Calu3 (cell line): ENCODE data around the gene PYURF. TPM values are rescaled to one million over a fixed set of nuclear protein-coding genes. Genes with fewer than 3 reads are reported as not detected.

Experiments
- BruUV-seq: library from RNA; stranded (reverse); fragments of 400-500 nt; replicated peaks from 2 replicates; lab custom pipeline; 2021; lab: Mats Ljungman, UMichigan
- CTCF ChIA-PET: fragments of 300-600 bp; sonication (Branson Sonifier 250); formaldehyde crosslinking; loops from one replicate; lab custom pipeline; 2022; ENCODE audit warnings: antibody characterized with exemption; lab: Charles Lee
- DNase-seq: peaks from one replicate; pipeline ENCODE4 v3.0.0; 2022
- H3K27ac Mint-ChIP-seq: one replicate; pipeline ENCODE4 v1.8.0; 2022; ENCODE audit warnings: mixed read lengths; ENCODE audit not compliant: unreplicated experiment
- H3K27me3 Mint-ChIP-seq: one replicate; pipeline ENCODE4 v1.8.0; 2022; ENCODE audit warnings: mixed read lengths; ENCODE audit not compliant: unreplicated experiment
- H3K36me3 Mint-ChIP-seq: one replicate; pipeline ENCODE4 v1.8.0; 2022; ENCODE audit warnings: mild to moderate bottlenecking, moderate library complexity, mixed read lengths; ENCODE audit not compliant: insufficient read depth, unreplicated experiment
- H3K4me1 Mint-ChIP-seq: one replicate; pipeline ENCODE4 v1.8.0; 2022; ENCODE audit warnings: mild to moderate bottlenecking, low read depth, mixed read lengths; ENCODE audit not compliant: unreplicated experiment
- H3K4me3 Mint-ChIP-seq: one replicate; pipeline ENCODE4 v1.8.0; 2022; ENCODE audit warnings: mild to moderate bottlenecking, low read depth, moderate library complexity, mixed read lengths; ENCODE audit not compliant: unreplicated experiment
- H3K9me3 Mint-ChIP-seq: one replicate; pipeline ENCODE4 v1.8.0; 2022; ENCODE audit warnings: low read depth, mixed read lengths; ENCODE audit not compliant: unreplicated experiment
- CTCF ChIP-seq: fragments of 200-600 bp; IDR thresholded peaks from one replicate; pipeline ENCODE4 v1.8.0; 2022; ENCODE audit warnings: antibody characterized with exemption; ENCODE audit not compliant: unreplicated experiment
- intact Hi-C: fragments of 100-400 bp; cut with micrococcal nuclease; formaldehyde crosslinking; loops from one replicate; pipeline ENCODE4 v1.10.0; 2022; ENCODE audit not compliant: unreplicated experiment
- total RNA-seq: library from RNA; stranded (reverse); gene quantifications from 2 replicates; pipeline ENCODE4 v1.2.3, GENCODE V29; 2022

PYURF gene
- total RNA-seq, 1 experiment from 2014 or later = 37.9 TPM

DNA sequence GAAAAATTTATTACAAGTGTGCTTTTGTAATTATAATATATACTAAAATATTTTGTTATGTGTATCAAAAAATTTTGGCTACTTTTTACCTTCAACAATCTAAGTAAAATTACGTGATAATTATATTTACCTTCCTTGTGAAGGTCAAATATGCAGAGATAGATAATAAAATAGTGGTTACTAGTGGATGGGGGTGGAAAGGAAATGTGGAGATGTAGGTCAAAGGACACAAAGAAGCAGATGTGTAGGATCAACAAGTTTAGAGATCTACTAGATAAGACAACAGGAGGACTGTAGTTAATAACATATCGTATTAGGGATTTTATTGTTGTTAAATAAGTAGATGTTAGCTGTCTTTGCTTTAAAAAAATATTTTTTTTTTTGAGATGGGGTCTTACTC, 45.3 kb downstream of the PYURF start:
- no peaks in the 10 kb centered on the region for H3K27me3 Mint-ChIP-seq
- H3K27ac Mint-ChIP-seq = no peak overlapping the region
- no peaks in the 10 kb centered on the region for H3K4me1 Mint-ChIP-seq
- CTCF ChIA-PET = no interaction called here
- no peak overlapping the region for H3K4me3 Mint-ChIP-seq
- intact Hi-C loops = no loop called here
- H3K9me3 Mint-ChIP-seq = no peaks in the 10 kb centered on the region
- no peak for DNase-seq
- no peak for TF ChIP-seq CTCF
- no TSS peak for BruUV-seq
- H3K36me3 Mint-ChIP-seq = no peaks in the 10 kb centered on the region

GRCh38 chr4:88477229-88477860, 46.2 kb downstream of the PYURF start:
- Mint-ChIP-seq H3K27me3 (no peaks in the 10 kb centered on the region), H3K36me3 (no peaks in the 10 kb centered on the region), H3K9me3 (no peaks in the 10 kb centered on the region), H3K27ac (no peak overlapping the region), H3K4me3 (no peak overlapping the region), H3K4me1 (no peaks in the 10 kb centered on the region)
- no peak for TF ChIP-seq CTCF
- BruUV-seq = no TSS peak
- CTCF ChIA-PET = no interaction called here
- DNase-seq = no peak
- intact Hi-C loops = no loop called here

Other genes starting within 250 kb of the PYURF start
- 15.3 and 29.3 TPM in 2 replicates for gene PPM1K, start 239.2 kb downstream of the PYURF start, total RNA-seq
- gene HERC6, start 144.9 kb downstream of the PYURF start, total RNA-seq = 22.0 and 53.3 TPM in 2 replicates
- 20.1 and 44.2 TPM in 2 replicates for gene HERC5, start 66.7 kb downstream of the PYURF start, total RNA-seq
- gene HERC3, start 68.7 kb upstream of the PYURF start, total RNA-seq = 17.3 and 17.8 TPM in 2 replicates
- gene NAP1L5, start 174.1 kb upstream of the PYURF start, total RNA-seq = not detected in 2 replicates